ENCODE measurements around the gene C19orf81.
"Not testable (repeated sequence)": the region's sequence is repeated elsewhere in the genome, so short reads cannot be mapped to it uniquely, and the experiment has no call there.

C19orf81 gene

GRCh38 chr19:50649433-50650391, at the start of gene C19orf81:
Gene C19orf81 (plus strand): TSS chr19:50649445. CDS start chr19:50649445, 0 bp downstream.
- DNase-seq: no peak

GRCh38 chr19:50601407-50602088, 47.7 kb upstream of the C19orf81 start:
- no peak for DNase-seq

GRCh38 chr19:50602089-50602422, 47.2 kb upstream of the C19orf81 start:
- DNase-seq: no peak

- no peak for DNase-seq
Observed at GRCh38 chr19:50602496-50602895, 46.7 kb upstream of the C19orf81 start.

- DNase-seq: no peak
Observed at GRCh38 chr19:50602935-50603334, 46.3 kb upstream of the C19orf81 start.

GRCh38 chr19:50604264-50605073, 44.8 kb upstream of the C19orf81 start:
- DNase-seq: not testable (repeated sequence)

- not testable (repeated sequence) for DNase-seq
Observed at GRCh38 chr19:50606059-50606836, 43.0 kb upstream of the C19orf81 start.

GRCh38 chr19:50607388-50607787, 41.9 kb upstream of the C19orf81 start:
- DNase-seq: no peak

- peak; percentile 76 to 83 for DNase-seq
Observed at GRCh38 chr19:50607874-50608785, 41.1 kb upstream of the C19orf81 start.

GRCh38 chr19:50612504-50613404, 36.5 kb upstream of the C19orf81 start:
- DNase-seq: not testable (repeated sequence)

- DNase-seq: not testable (repeated sequence)
Observed at GRCh38 chr19:50618379-50618778, 30.9 kb upstream of the C19orf81 start.

GRCh38 chr19:50619184-50619583, 30.1 kb upstream of the C19orf81 start:
- DNase-seq: not testable (repeated sequence)

GRCh38 chr19:50620394-50620906, 28.8 kb upstream of the C19orf81 start:
- not testable (repeated sequence) for DNase-seq

- no peak for DNase-seq
Observed at GRCh38 chr19:50624949-50625600, 24.2 kb upstream of the C19orf81 start.

- no peak for DNase-seq
Observed at GRCh38 chr19:50626011-50626410, 23.2 kb upstream of the C19orf81 start.

- DNase-seq: no peak
Observed at GRCh38 chr19:50626795-50627194, 22.4 kb upstream of the C19orf81 start.

GRCh38 chr19:50628146-50628545, 21.1 kb upstream of the C19orf81 start:
- DNase-seq: no peak

- no peak for DNase-seq
Observed at GRCh38 chr19:50628551-50628950, 20.7 kb upstream of the C19orf81 start.

GRCh38 chr19:50629194-50629593, 20.1 kb upstream of the C19orf81 start:
- DNase-seq: no peak
